KMS-11 (cell line): ENCODE results near the gene ARHGEF17.

Experiments
- H2AFZ ChIP-seq: fragments of 200-600 bp; sonication (generic); 2 replicates; pipeline ENCODE4 v1.6.1; 2016; ENCODE audit warnings: antibody characterized with exemption, mixed run types, low read depth
- H3K27ac ChIP-seq: fragments of 200-600 bp; sonication (generic); 2 replicates; pipeline ENCODE4 v1.6.1; 2016; ENCODE audit warnings: mild to moderate bottlenecking, mixed run types
- H3K27me3 ChIP-seq: fragments of 200-600 bp; sonication (generic); 2 replicates; pipeline ENCODE4 v1.6.1; 2017; ENCODE audit warnings: mild to moderate bottlenecking, low read depth, mixed run types, moderate library complexity; ENCODE audit not compliant: insufficient read depth
- H3K36me3 ChIP-seq: fragments of 200-600 bp; sonication (generic); 2 replicates; pipeline ENCODE4 v1.6.1; 2017; ENCODE audit warnings: mild to moderate bottlenecking, mixed run types; ENCODE audit not compliant: insufficient read depth
- H3K4me1 ChIP-seq: fragments of 200-600 bp; sonication (generic); 2 replicates; pipeline ENCODE4 v1.6.1; 2016; ENCODE audit warnings: mild to moderate bottlenecking, low read depth, mixed run types; ENCODE audit not compliant: poor library complexity, severe bottlenecking
- H3K4me2 ChIP-seq: fragments of 200-600 bp; sonication (generic); 2 replicates; pipeline ENCODE4 v1.7.0; 2016; ENCODE audit warnings: mild to moderate bottlenecking, mixed run types
- H3K4me3 ChIP-seq: fragments of 200-600 bp; sonication (generic); IDR thresholded peaks from 2 replicates; pipeline ENCODE4 v1.6.1; 2017; ENCODE audit warnings: low read depth, low read length, mixed read lengths; ENCODE audit not compliant: insufficient read depth
- H3K79me2 ChIP-seq: fragments of 200-600 bp; sonication (generic); 2 replicates; pipeline ENCODE4 v1.6.1; 2016; ENCODE audit warnings: low read depth, mixed run types; ENCODE audit not compliant: insufficient read depth
- H3K9ac ChIP-seq: fragments of 200-600 bp; sonication (generic); 2 replicates; pipeline ENCODE4 v1.6.1; 2016; ENCODE audit warnings: mild to moderate bottlenecking, mixed run types
- H4K20me1 ChIP-seq: fragments of 200-600 bp; sonication (generic); 2 replicates; pipeline ENCODE4 v1.6.1; 2016; ENCODE audit warnings: mild to moderate bottlenecking, mixed run types; ENCODE audit not compliant: insufficient read depth
- CTCF ChIP-seq: fragments of 200-600 bp; sonication (generic); conservative IDR thresholded peaks from 2 replicates; pipeline ENCODE4 v1.6.1; 2017; ENCODE audit warnings: low read depth, mild to moderate bottlenecking, antibody characterized with exemption, low read length, moderate library complexity, mixed read lengths

Gene ARHGEF17

DNA sequence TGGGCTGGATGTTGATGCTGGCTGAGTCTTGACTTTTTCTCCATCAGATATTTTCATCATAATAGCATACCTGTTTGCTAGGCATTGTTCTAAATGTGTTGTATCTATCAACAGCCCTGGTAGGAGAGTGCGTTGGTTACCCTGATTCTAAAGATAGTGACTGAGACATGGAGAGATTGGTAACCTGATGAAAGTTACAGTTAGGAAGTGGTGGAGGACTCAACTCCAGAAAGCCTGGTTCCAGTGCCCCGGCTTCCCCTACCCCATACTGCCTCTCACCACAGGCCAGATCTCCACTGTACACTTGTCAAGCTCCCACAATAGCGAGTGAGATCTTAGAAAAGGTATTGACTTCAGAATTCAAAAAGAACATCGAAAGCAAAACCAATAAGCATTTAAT is 45.3 kb downstream of the ARHGEF17 start:
- Histone ChIP-seq H4K20me1 (no peaks in the 10 kb centered on the region), H3K4me3 (no peak overlapping the region), H3K9ac (no peak overlapping the region), H3K36me3 (no peaks in the 10 kb centered on the region), H3K4me1 (no peaks in the 10 kb centered on the region), H2AFZ (no peak overlapping the region), H3K27me3 (no peaks in the 10 kb centered on the region), H3K4me2 (no peak overlapping the region), H3K79me2 (no peaks in the 10 kb centered on the region), H3K27ac (no peak overlapping the region)
- no peak for TF ChIP-seq CTCF

GRCh38 chr11:73355109-73355508 is 47.0 kb downstream of the ARHGEF17 start:
- H2AFZ ChIP-seq = no peak overlapping the region
- H4K20me1 ChIP-seq = no peaks in the 10 kb centered on the region
- H3K27me3 ChIP-seq = no peaks in the 10 kb centered on the region
- no peak overlapping the region for H3K4me2 ChIP-seq
- TF ChIP-seq CTCF = no peak
- no peak overlapping the region for H3K27ac ChIP-seq
- H3K36me3 ChIP-seq = no peaks in the 10 kb centered on the region
- no peak overlapping the region for H3K9ac ChIP-seq
- H3K4me3 ChIP-seq = no peak overlapping the region
- H3K4me1 ChIP-seq = no peaks in the 10 kb centered on the region
- H3K79me2 ChIP-seq = no peaks in the 10 kb centered on the region

GRCh38 chr11:73356979-73357860 is 49.1 kb downstream of the ARHGEF17 start:
- TF ChIP-seq CTCF = no peak
- no peak overlapping the region for H3K27ac ChIP-seq
- no peaks in the 10 kb centered on the region for H4K20me1 ChIP-seq
- no peak overlapping the region for H2AFZ ChIP-seq
- no peak overlapping the region for H3K9ac ChIP-seq
- H3K4me2 ChIP-seq = no peak overlapping the region
- H3K4me3 ChIP-seq = no peak overlapping the region
- no peaks in the 10 kb centered on the region for H3K79me2 ChIP-seq
- H3K4me1 ChIP-seq = no peaks in the 10 kb centered on the region
- no peaks in the 10 kb centered on the region for H3K36me3 ChIP-seq
- no peaks in the 10 kb centered on the region for H3K27me3 ChIP-seq

- no peak for TF ChIP-seq CTCF
- Histone ChIP-seq H3K4me3 (no peak overlapping the region), H3K27me3 (no peaks in the 10 kb centered on the region), H3K79me2 (no peaks in the 10 kb centered on the region), H3K9ac (no peak overlapping the region), H2AFZ (no peak overlapping the region), H3K4me2 (no peak overlapping the region), H4K20me1 (no peaks in the 10 kb centered on the region), H3K4me1 (no peaks in the 10 kb centered on the region), H3K27ac (no peak overlapping the region), H3K36me3 (no peaks in the 10 kb centered on the region)
Observed at GRCh38 chr11:73358071-73358470, 50.0 kb downstream of the ARHGEF17 start.
